Thyroid gland (tissue), 4 donors: ENCODE measurements around the gene EVI5L.

Experiments used
- POLR2A ChIP-seq, 2 donors: fragments of 450-650 bp; IDR thresholded peaks; one replicate each; pipeline ENCODE4 v1.6.1; 2017; ENCODE audit warnings: antibody characterized with exemption in 2 of 2, mild to moderate bottlenecking in 2 of 2, moderate library complexity in 1 of 2
- TF ChIP-seq, protein P1 (sequence below), 6 experiments: fragments of 200-600 bp in 3 of 6; fragments of 450-650 bp in 3 of 6; sonication (generic) in 3 of 6; IDR thresholded peaks; one replicate each; pipeline ENCODE4 v1.5.1; 2016 to 2019; ENCODE audit warnings: antibody characterized with exemption in 6 of 6, mild to moderate bottlenecking in 2 of 6, inconsistent platforms in 1 of 6, moderate library complexity in 1 of 6

DNA sequence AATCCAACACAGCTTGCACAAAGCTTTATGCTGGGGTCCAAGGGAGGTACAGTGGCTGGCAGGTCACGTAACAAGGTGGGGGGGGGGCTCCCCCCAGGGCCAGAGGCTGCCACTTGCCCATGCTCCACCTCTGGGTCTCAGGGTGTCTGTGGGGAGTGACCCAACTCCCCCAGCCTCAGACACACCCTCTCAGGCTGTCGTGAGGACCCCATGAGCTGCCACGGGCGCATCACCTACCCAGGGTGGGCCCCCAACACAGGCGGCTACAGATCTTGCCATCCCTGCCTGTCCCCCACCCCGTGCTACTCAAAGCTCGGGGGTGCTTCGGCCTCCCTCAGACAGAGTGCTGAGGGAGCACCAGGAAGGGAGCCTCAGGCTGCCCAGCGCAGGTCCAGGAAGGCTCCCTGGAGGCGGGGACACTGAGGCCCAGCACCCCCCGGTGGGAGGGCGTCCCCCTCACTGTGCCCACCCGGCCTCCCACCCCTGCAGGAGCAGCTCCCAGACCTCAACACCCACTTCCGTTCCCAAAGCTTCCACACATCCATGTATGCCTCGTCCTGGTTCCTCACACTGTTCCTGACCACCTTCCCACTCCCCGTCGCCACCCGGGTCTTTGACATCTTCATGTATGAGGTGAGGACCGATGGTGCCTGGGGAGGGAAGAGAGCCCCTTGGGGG is 21.1 kb downstream of the EVI5L start:
- TF ChIP-seq, protein P1, sequence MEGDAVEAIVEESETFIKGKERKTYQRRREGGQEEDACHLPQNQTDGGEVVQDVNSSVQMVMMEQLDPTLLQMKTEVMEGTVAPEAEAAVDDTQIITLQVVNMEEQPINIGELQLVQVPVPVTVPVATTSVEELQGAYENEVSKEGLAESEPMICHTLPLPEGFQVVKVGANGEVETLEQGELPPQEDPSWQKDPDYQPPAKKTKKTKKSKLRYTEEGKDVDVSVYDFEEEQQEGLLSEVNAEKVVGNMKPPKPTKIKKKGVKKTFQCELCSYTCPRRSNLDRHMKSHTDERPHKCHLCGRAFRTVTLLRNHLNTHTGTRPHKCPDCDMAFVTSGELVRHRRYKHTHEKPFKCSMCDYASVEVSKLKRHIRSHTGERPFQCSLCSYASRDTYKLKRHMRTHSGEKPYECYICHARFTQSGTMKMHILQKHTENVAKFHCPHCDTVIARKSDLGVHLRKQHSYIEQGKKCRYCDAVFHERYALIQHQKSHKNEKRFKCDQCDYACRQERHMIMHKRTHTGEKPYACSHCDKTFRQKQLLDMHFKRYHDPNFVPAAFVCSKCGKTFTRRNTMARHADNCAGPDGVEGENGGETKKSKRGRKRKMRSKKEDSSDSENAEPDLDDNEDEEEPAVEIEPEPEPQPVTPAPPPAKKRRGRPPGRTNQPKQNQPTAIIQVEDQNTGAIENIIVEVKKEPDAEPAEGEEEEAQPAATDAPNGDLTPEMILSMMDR (IDR thresholded peaks at IDR 0.05) = no peak
- no peak for TF ChIP-seq POLR2A (IDR thresholded peaks at IDR 0.05)
